Measurements from ENCODE around the gene IRF2. TPM values are rescaled to one million over a fixed set of nuclear protein-coding genes. Genes with fewer than 3 reads are reported as not detected.

IRF2 gene
- polyA plus RNA-seq, 1 donor (not counting 4 experiments of a cell fraction or from before 2014, with no cell fraction given) = 23.8 TPM

DNA sequence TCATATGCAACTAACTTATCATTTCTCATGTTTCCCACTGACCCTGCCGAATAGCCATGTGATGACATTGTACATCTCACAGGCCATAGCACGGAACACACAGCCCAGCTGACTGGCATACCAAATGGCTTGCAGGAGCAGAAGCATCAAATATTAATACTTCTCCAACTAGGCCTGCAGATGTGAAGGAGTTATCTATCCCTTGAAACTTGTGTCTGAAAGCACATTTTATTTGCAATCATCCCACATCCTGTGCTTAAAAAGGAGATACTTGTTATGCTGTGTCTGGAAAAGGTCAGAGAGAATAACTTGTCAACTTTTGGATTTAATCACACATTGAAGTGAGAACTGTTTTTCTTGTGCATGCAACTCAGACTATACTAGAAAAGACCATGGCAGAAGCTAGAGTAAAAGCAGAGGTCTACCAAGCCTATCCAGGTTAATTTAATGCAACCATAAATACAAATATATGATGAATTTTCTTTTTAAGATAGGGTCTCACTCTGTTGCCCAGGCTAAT lies 100.4 kb downstream of the IRF2 start:
- no peak overlapping the region for H3K4me3 ChIP-seq (ENCODE audit: control insufficient read depth in 2 of 3, extremely low read depth in 1 of 3, insufficient read depth in 2 of 3, low read depth in 1 of 3, low read length in 3 of 3)
- H3K36me3 ChIP-seq (ENCODE audit: control insufficient read depth in 2 of 2, extremely low read depth in 1 of 2, insufficient read depth in 2 of 2, low read length in 2 of 2) = no peaks in the 10 kb centered on the region
- TF ChIP-seq CTCF (optimal IDR thresholded peaks at IDR 0.05 in 1 of 3, IDR thresholded peaks at IDR 0.05 in 1 of 3, conservative IDR thresholded peaks at IDR 0.05 in 1 of 3; ENCODE audit: extremely low read depth in 1 of 3, insufficient read depth in 2 of 3, low read length in 3 of 3) (no peak), EZH2 (IDR thresholded peaks at IDR 0.05; ENCODE audit: low read length) (no peak)
- H3K9me3 ChIP-seq (ENCODE audit: control insufficient read depth, low read depth, low read length) = no peaks in the 10 kb centered on the region
- H3K4me1 ChIP-seq (ENCODE audit: control insufficient read depth, extremely low read depth, insufficient read depth, low read length) = peaks cover 14% of the 10 kb centered on the region
- peaks cover 2% of the 10 kb centered on the region for H3K9me1 ChIP-seq (ENCODE audit: control insufficient read depth, extremely low read depth, insufficient read depth, low read length)
- dilution Hi-C loops (cut with MboI; ENCODE audit: extremely low pct_ligation_motif_present, low sequenced_read_pairs) = no loop called here
- H4K20me1 ChIP-seq (ENCODE audit: control insufficient read depth, extremely low read depth, insufficient read depth, low read length) = no peaks in the 10 kb centered on the region
- FAIRE-seq (no peak), DNase-seq (ENCODE audit: low read depth, low spot score) (no peak)
- H3K27me3 ChIP-seq (ENCODE audit: control insufficient read depth, extremely low read depth, insufficient read depth, low read length) = no peaks in the 10 kb centered on the region
- no peak overlapping the region for H2AFZ ChIP-seq (ENCODE audit: control insufficient read depth, low read length)
- H3K9ac ChIP-seq (ENCODE audit: control insufficient read depth, extremely low read depth, insufficient read depth, low read length) = no peak overlapping the region
- no peak overlapping the region for H3K4me2 ChIP-seq (ENCODE audit: control insufficient read depth, extremely low read depth, insufficient read depth, low read depth, low read length)
- H3K79me2 ChIP-seq (ENCODE audit: control insufficient read depth, insufficient read depth, low read length) = no peaks in the 10 kb centered on the region
- H3K27ac ChIP-seq (ENCODE audit: control insufficient read depth, insufficient read depth, low read length) = no peak overlapping the region

DNA sequence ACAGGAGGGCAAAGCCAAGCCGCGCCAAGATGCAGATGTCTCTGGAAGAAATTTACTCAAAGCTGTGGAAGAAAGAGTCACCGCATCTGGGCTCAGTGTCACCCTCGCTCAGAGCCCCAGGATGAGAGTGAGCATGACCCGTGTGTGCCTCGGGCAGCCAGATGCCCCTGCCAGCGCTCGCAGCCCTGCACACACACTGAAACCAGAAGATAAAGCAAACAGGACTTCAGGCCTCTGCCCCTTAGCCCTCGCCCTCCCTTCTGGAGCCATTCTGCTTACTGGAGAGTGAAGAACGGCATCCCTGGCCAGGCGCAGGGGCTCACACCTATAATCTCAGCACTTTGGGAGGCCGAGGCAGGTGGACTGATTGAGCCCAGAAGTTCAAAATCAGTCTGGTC lies 103.0 kb downstream of the IRF2 start:
- no peaks in the 10 kb centered on the region for H3K36me3 ChIP-seq (ENCODE audit: control insufficient read depth in 2 of 2, extremely low read depth in 1 of 2, insufficient read depth in 2 of 2, low read length in 2 of 2)
- dilution Hi-C loops (cut with MboI; ENCODE audit: extremely low pct_ligation_motif_present, low sequenced_read_pairs) = no loop called here
- H3K9me1 ChIP-seq (ENCODE audit: control insufficient read depth, extremely low read depth, insufficient read depth, low read length) = peaks cover 2% of the 10 kb centered on the region
- H3K27ac ChIP-seq (ENCODE audit: control insufficient read depth, insufficient read depth, low read length) = no peak overlapping the region
- peaks cover 11% of the 10 kb centered on the region for H3K4me1 ChIP-seq (ENCODE audit: control insufficient read depth, extremely low read depth, insufficient read depth, low read length)
- H3K9me3 ChIP-seq (ENCODE audit: control insufficient read depth, low read depth, low read length) = no peaks in the 10 kb centered on the region
- no peak overlapping the region for H3K4me2 ChIP-seq (ENCODE audit: control insufficient read depth, extremely low read depth, insufficient read depth, low read depth, low read length)
- no peak overlapping the region for H2AFZ ChIP-seq (ENCODE audit: control insufficient read depth, low read length)
- no peak overlapping the region for H3K4me3 ChIP-seq (ENCODE audit: control insufficient read depth in 2 of 3, extremely low read depth in 1 of 3, insufficient read depth in 2 of 3, low read depth in 1 of 3, low read length in 3 of 3)
- no peak for FAIRE-seq
- TF ChIP-seq CTCF (optimal IDR thresholded peaks at IDR 0.05 in 1 of 3, IDR thresholded peaks at IDR 0.05 in 1 of 3, conservative IDR thresholded peaks at IDR 0.05 in 1 of 3; ENCODE audit: extremely low read depth in 1 of 3, insufficient read depth in 2 of 3, low read length in 3 of 3) (no peak), EZH2 (IDR thresholded peaks at IDR 0.05; ENCODE audit: low read length) (no peak)
- no peaks in the 10 kb centered on the region for H4K20me1 ChIP-seq (ENCODE audit: control insufficient read depth, extremely low read depth, insufficient read depth, low read length)
- no peak for DNase-seq (ENCODE audit: low read depth, low spot score)
- no peaks in the 10 kb centered on the region for H3K27me3 ChIP-seq (ENCODE audit: control insufficient read depth, extremely low read depth, insufficient read depth, low read length)
- H3K79me2 ChIP-seq (ENCODE audit: control insufficient read depth, insufficient read depth, low read length) = no peaks in the 10 kb centered on the region
- H3K9ac ChIP-seq (ENCODE audit: control insufficient read depth, extremely low read depth, insufficient read depth, low read length) = no peak overlapping the region
